Measurements from ENCODE around the gene RSPH9.
"Not testable (repeated sequence)": the region's sequence is repeated elsewhere in the genome, so short reads cannot be mapped to it uniquely, and the experiment has no call there.

Gene RSPH9

DNA sequence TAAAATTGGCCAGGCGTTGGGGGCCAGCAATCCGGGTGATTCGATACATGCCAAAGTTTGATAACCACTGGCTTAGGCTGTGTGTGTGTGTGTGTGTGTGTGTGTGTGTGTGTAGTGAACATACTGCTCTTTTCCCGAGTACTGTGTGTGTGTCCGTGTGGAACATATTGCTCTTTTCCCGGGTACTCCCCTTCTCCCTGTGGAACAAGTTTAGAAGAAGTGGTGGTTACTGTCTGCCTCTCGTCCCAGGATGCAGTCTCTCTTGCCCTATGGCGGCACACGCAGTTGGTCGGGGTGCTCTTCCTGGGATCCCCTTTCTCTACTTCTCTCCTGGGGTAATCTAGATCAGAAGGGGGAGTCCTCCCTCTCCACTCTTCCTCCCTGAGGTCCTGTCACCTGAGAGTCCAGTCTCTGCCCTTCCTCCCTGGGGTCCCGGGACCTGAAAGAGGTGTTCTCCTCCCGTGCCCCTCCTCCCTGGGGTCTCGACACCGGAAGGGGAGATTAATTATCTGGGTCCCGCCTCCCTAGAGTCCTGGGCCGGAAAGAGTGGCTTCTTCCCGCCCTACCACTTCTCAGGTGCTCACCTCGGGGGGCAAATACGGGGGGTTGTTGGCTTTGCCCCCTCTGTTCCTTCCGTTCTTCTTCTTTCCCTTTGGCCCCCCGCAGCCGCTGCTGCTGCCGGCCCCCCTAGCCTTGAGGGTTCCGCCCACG lies 16.3 kb upstream of the RSPH9 start:
- peak overlapping the region; percentile 94 for H3K4me3 ChIP-seq (ENCODE audit: low read depth, low read length)
- TF ChIP-seq, protein P1, sequence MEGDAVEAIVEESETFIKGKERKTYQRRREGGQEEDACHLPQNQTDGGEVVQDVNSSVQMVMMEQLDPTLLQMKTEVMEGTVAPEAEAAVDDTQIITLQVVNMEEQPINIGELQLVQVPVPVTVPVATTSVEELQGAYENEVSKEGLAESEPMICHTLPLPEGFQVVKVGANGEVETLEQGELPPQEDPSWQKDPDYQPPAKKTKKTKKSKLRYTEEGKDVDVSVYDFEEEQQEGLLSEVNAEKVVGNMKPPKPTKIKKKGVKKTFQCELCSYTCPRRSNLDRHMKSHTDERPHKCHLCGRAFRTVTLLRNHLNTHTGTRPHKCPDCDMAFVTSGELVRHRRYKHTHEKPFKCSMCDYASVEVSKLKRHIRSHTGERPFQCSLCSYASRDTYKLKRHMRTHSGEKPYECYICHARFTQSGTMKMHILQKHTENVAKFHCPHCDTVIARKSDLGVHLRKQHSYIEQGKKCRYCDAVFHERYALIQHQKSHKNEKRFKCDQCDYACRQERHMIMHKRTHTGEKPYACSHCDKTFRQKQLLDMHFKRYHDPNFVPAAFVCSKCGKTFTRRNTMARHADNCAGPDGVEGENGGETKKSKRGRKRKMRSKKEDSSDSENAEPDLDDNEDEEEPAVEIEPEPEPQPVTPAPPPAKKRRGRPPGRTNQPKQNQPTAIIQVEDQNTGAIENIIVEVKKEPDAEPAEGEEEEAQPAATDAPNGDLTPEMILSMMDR (IDR thresholded peaks at IDR 0.05; ENCODE audit: control insufficient read depth, extremely low read depth, insufficient read depth), result no peak
- no peak for DNase-seq (ENCODE audit: low read depth)

DNA sequence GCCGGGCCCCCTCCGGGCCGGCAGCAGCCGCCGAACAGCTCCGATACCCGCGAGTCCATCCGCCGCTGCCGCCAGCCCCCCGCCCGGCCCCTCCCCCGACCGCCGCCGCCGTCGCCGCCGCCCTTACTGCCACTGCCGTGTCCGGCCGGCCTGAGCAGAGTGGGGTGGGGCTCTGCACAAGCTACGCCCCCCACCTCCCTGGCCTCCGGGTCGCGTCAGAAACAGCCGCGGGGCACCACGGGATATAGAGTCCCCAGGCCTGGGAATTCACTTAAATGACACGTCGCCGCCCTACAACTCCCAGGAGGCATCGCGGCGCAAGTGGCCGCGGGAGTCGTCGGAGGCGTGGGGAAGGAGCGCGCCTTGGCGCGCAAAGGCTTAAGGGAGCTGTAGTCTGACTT lies 15.7 kb upstream of the RSPH9 start, which contains the start of gene GTPBP2:
TSS of gene GTPBP2 (minus strand) at position 161 of the 401 bp plus-strand sequence. CDS start at position 59, 102 bp downstream.
- peak; percentile 95 for DNase-seq (ENCODE audit: low read depth)
- peak within 1 kb of the TSS; percentile 94 for H3K4me3 ChIP-seq (ENCODE audit: low read depth, low read length)
- TF ChIP-seq, protein P1 (IDR thresholded peaks at IDR 0.05; ENCODE audit: control insufficient read depth, extremely low read depth, insufficient read depth), result no peak

DNA sequence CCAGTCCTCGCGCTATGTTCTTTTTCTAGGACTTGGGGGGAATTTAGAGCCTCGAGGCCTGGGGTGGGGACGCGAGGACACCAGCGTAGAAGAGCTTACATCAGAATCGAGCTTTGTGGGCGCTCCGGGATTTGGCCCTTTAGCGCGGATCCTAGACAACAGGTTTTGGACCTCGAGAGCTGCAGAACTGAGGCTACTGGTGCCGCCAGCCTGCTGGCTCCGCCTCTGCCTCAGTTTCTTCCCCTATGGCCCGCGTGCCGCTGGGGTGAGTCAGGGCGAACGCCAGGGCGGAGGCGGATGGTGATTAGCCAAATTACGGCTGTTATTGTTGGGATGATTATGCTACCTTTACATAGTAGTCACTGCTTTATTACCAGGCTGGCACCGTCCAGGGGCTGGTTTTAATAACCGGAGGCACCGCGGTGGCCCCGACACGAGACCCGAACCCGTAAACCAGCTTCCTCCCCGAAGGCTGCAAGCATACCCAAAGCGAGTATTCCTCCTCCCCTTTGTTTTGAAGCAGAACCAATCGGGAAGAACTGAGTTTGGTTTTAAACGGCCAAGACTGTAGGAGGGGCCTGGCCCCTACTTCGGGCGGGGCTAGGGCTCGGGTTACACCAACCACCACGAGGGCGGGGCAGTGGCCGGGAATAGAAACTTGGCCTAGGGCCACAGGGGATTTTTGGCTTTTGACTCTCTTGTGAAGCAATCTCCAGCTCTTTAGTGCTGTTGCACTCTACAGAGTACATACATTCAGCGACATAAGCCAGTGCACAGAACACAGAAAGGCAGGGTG lies 15.1 kb upstream of the RSPH9 start:
- TF ChIP-seq, protein P1 (IDR thresholded peaks at IDR 0.05; ENCODE audit: control insufficient read depth, extremely low read depth, insufficient read depth), result no peak
- peak; percentile 96 for DNase-seq (ENCODE audit: low read depth)
- H3K4me3 ChIP-seq (ENCODE audit: low read depth, low read length), result peak overlapping the region; percentile 94

DNA sequence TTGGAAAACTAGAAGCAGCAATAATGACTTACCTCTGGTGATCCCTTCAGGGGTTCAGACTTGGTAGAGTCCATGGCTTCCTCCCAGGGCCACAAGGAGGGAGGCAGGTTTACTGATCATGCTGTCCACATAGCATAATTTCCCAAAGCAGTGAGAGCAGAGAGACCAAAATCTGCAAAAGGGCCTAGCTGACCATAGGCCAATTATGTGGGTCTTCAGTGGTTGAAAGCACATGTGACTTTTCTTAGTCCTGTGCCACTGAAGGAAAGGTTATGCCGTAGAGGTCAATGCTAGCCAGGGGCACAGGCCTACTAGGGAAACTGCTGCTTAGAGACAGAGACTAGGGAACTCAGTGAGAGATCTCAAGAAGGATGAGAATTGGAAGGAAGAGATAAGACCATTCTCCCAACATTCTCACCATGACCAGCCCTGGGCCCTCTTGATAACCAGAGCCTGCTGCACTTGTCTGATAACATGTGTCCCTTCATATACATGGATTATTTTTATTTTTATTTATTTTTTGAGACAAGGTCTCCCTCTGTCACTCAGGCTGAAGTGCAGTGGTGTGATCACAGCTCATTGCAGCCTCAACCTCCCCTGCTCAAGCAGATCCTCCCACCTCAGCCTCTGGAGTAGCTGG lies 13.7 kb upstream of the RSPH9 start:
- no peak for DNase-seq (ENCODE audit: low read depth)

DNA sequence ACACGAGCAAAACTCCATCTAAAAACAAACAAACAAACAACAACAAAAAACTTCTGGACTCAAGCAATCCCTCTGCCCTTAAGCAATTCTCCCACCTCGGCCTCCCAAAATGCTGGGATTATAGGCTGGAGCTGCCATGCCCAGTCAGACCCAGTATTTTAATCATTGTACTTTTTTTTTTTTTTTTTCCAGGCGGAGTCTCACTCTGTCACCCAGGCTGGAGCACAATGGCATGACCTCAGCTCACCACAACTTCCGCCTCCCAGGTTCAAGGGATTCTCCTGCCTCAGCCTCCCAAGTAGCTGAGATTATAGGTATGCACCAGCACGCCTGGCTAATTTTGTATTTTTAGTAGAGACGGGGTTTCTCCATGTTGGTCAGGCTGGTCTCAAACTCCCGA lies 11.8 kb upstream of the RSPH9 start:
- not testable (repeated sequence) for H3K4me3 ChIP-seq (ENCODE audit: low read depth, low read length); DNase-seq (ENCODE audit: low read depth)

More for the DNA sequence above, 13.7 kb upstream of the RSPH9 start:
- H3K4me3 ChIP-seq (ENCODE audit: low read depth, low read length), result no peak overlapping the region
- TF ChIP-seq, protein P1 (IDR thresholded peaks at IDR 0.05; ENCODE audit: control insufficient read depth, extremely low read depth, insufficient read depth), result no peak

DNA sequence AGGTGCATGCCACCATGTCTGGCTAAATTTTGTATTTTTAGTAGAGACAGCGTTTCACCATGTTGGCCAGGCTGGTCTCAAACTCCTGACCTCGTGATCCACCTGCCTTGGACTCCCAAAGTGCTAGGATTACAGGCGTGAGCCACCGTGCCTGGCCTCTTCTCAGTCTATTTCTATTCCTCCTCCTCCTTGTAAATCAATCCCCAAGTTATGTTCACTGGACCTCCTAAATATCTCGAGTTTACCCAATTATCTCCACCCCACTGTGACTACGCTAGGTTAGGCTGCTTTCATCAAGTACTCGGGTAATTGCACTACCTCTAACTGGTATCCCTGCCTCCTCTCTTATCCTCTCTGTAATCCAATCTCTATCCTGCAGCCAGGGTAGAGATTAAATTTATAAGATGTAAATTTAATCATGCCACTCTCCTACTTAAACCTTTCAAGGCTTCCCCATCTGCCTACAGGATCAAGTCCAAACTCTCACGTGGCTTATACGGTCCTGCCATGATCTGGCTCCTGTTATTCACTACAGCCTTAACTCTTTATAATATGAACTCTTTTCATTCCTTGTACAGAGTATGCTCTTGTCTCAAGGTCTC lies 10.0 kb upstream of the RSPH9 start:
- TF ChIP-seq, protein P1 (IDR thresholded peaks at IDR 0.05; ENCODE audit: control insufficient read depth, extremely low read depth, insufficient read depth), result no peak
- DNase-seq (ENCODE audit: low read depth), result no peak
- no peak overlapping the region for H3K4me3 ChIP-seq (ENCODE audit: low read depth, low read length)

Measured in LNCaP clone FGC (cell line).